Epithelial cell of proximal tubule (primary cell): Measurements from ENCODE around the gene TATDN2. TPM values are rescaled to one million over a fixed set of nuclear protein-coding genes. Genes with fewer than 3 reads are reported as not detected.

ENCODE experiments used
- DNase-seq: peaks from one replicate; pipeline ENCODE4 v3.0.0-alpha.2; 2011; ENCODE audit warnings: low read depth
- H3K4me3 ChIP-seq: 2 replicates; pipeline ENCODE4 v1.5.1; 2011; ENCODE audit warnings: low read depth, mild to moderate bottlenecking, low read length
- CTCF ChIP-seq: conservative IDR thresholded peaks from 2 replicates; pipeline ENCODE4 v1.5.1; 2012; ENCODE audit warnings: low read depth, mild to moderate bottlenecking, low read length
- total RNA-seq: library from RNA; depleted of rRNA; stranded (reverse); fragments of >200 nt; gene quantifications from 2 replicates; pipeline ENCODE4 v1.2.3, GENCODE V29; 2015

Gene TATDN2
- total RNA-seq, 1 donor from 2014 or later = 14.6 TPM

GRCh38 chr3:10308678-10309077 lies 60.4 kb downstream of the TATDN2 start:
- no peak for DNase-seq
- no peak for TF ChIP-seq CTCF
- H3K4me3 ChIP-seq = no peak overlapping the region

GRCh38 chr3:10309736-10310135 lies 61.5 kb downstream of the TATDN2 start:
- no peak for TF ChIP-seq CTCF
- no peak overlapping the region for H3K4me3 ChIP-seq
- no peak for DNase-seq

GRCh38 chr3:10310578-10310977 lies 62.3 kb downstream of the TATDN2 start:
- no peak overlapping the region for H3K4me3 ChIP-seq
- no peak for TF ChIP-seq CTCF
- DNase-seq = no peak

- no peak for TF ChIP-seq CTCF
These were observed 63.5 kb downstream of the TATDN2 start for GRCh38 chr3:10311710-10312109.

GRCh38 chr3:10312391-10312790 lies 64.1 kb downstream of the TATDN2 start:
- no peak overlapping the region for H3K4me3 ChIP-seq
- no peak for DNase-seq
- no peak for TF ChIP-seq CTCF

More at GRCh38 chr3:10311710-10312109, 63.5 kb downstream of the TATDN2 start:
- no peak overlapping the region for H3K4me3 ChIP-seq
- DNase-seq = no peak

- no peak for DNase-seq
- no peak for TF ChIP-seq CTCF
- H3K4me3 ChIP-seq = no peak overlapping the region
These were observed 64.6 kb downstream of the TATDN2 start for GRCh38 chr3:10312861-10313260.

GRCh38 chr3:10315101-10315500 lies 66.8 kb downstream of the TATDN2 start:
- TF ChIP-seq CTCF = no peak
- H3K4me3 ChIP-seq = no peak overlapping the region
- no peak for DNase-seq
